Fibroblast of lung (primary cell): ENCODE data around the gene TMPRSS7. TPM values are rescaled to one million over a fixed set of nuclear protein-coding genes. Genes with fewer than 3 reads are reported as not detected.

Experiments
- DNase-seq, 2 donors: peaks; one replicate each; pipeline versions ENCODE4 v3.0.0 to v3.0.0-alpha.2; 2010; ENCODE audit warnings: low read depth in 2 of 2
- H2AFZ ChIP-seq: 2 replicates; pipeline ENCODE4 v1.5.1; 2012; ENCODE audit warnings: low read length, control low read depth, inconsistent platforms
- H3K27ac ChIP-seq: 2 replicates; pipeline ENCODE4 v1.5.1; 2011; ENCODE audit warnings: low read length, control low read depth; ENCODE audit not compliant: insufficient read depth
- H3K27me3 ChIP-seq: 2 replicates; pipeline ENCODE4 v1.5.1; 2011; ENCODE audit warnings: mild to moderate bottlenecking, low read length; ENCODE audit not compliant: control insufficient read depth, insufficient read depth
- H3K36me3 ChIP-seq: 2 replicates; pipeline ENCODE4 v1.5.1; 2011; ENCODE audit warnings: low read length; ENCODE audit not compliant: control insufficient read depth, insufficient read depth
- H3K4me1 ChIP-seq: 2 replicates; pipeline ENCODE4 v1.5.1; 2011; ENCODE audit warnings: low read length; ENCODE audit not compliant: control insufficient read depth, insufficient read depth; ENCODE audit errors: extremely low read depth
- H3K4me2 ChIP-seq: 2 replicates; pipeline ENCODE4 v1.5.1; 2011; ENCODE audit warnings: low read length, control low read depth; ENCODE audit not compliant: insufficient read depth; ENCODE audit errors: extremely low read depth
- H3K4me3 ChIP-seq, 4 experiments: fragments of 200-600 bp in 1 of 4; sonication (generic) in 1 of 4; replicated peaks in 1 of 4; 2 replicates each; pipeline ENCODE4 v1.5.1; 2011 to 2016; ENCODE audit warnings: low read length in 4 of 4, low read depth in 3 of 4, mild to moderate bottlenecking in 3 of 4, control low read depth in 2 of 4, inconsistent platforms in 1 of 4, mixed read lengths in 1 of 4; ENCODE audit not compliant: insufficient read depth in 1 of 4; ENCODE audit errors: control extremely low read depth in 1 of 4
- H3K79me2 ChIP-seq: 2 replicates; pipeline ENCODE4 v1.5.1; 2012; ENCODE audit warnings: mild to moderate bottlenecking, low read length, inconsistent platforms; ENCODE audit not compliant: control insufficient read depth, insufficient read depth
- H3K9ac ChIP-seq: 2 replicates; pipeline ENCODE4 v1.5.1; 2011; ENCODE audit warnings: mild to moderate bottlenecking, low read length, control low read depth; ENCODE audit not compliant: insufficient read depth
- H3K9me3 ChIP-seq: 2 replicates; pipeline ENCODE4 v1.5.1; 2012; ENCODE audit warnings: low read depth, low read length; ENCODE audit not compliant: control insufficient read depth, insufficient read depth
- H4K20me1 ChIP-seq: 2 replicates; pipeline ENCODE4 v1.5.1; 2011; ENCODE audit warnings: low read length; ENCODE audit not compliant: control insufficient read depth, insufficient read depth; ENCODE audit errors: extremely low read depth
- EZH2 ChIP-seq: IDR thresholded peaks from 2 replicates; pipeline ENCODE4 v1.5.1; 2012; ENCODE audit warnings: low read length, control low read depth, mild to moderate bottlenecking; ENCODE audit errors: missing control alignments
- polyA plus RNA-seq, 2 donors: library from polyadenylated mRNA; depleted of rRNA in 1 of 2; stranded (reverse) in 1 of 2; unstranded in 1 of 2; fragments of >200 nt; gene quantifications; 2 replicates each; pipeline ENCODE4 v1.2.1, GENCODE V29; 2011 to 2012; ENCODE audit warnings: missing spikeins in 1 of 2
- total RNA-seq: library from RNA; depleted of rRNA; stranded (reverse); fragments of >200 nt; gene quantifications from 2 replicates; pipeline ENCODE4 v1.2.1, GENCODE V29; 2014
- TF ChIP-seq, protein P1 (sequence below), 2 donors: IDR thresholded peaks in 1 of 2; conservative IDR thresholded peaks in 1 of 2; 1 replicate in 1 of 2; 2 replicates in 1 of 2; pipeline ENCODE4 v1.5.1; 2011 to 2012; ENCODE audit warnings: low read length in 2 of 2, control low read depth in 1 of 2, inconsistent platforms in 1 of 2, low read depth in 1 of 2, mild to moderate bottlenecking in 1 of 2

The TMPRSS7 gene
- total and polyA plus RNA-seq, 2 donors (not counting 1 experiment from before 2014, with no cell fraction given): not detected

DNA sequence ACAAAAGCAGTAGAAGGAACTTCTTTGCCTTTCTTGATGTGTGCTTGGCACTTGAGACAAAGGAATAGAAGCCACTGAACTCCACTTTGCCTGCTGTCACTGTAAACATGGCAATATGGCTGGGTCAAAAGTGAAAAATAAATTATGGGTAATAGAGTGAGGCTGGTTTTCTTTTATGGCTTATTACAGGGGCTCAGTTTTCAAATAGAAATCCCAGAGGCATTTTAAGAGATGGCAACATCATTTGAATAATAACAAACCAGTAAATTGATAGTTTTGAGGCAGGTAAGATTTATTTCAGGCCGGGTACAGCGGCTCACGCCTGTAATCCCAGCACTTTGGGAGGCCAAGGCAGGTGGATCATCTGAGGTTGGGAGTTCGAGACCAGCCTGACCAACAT lies 54.4 kb downstream of the TMPRSS7 start:
- no peak overlapping the region for H3K4me2 ChIP-seq
- no peaks in the 10 kb centered on the region for H3K4me1 ChIP-seq
- no peak overlapping the region for H3K4me3 ChIP-seq
- no peak overlapping the region for H3K27ac ChIP-seq
- H3K27me3 ChIP-seq: no peaks in the 10 kb centered on the region
- no peaks in the 10 kb centered on the region for H3K36me3 ChIP-seq
- H3K9me3 ChIP-seq: no peaks in the 10 kb centered on the region
- H3K79me2 ChIP-seq: peaks cover 2% of the 10 kb centered on the region
- no peaks in the 10 kb centered on the region for H4K20me1 ChIP-seq
- no peak for DNase-seq
- H2AFZ ChIP-seq: no peak overlapping the region
- no peak overlapping the region for H3K9ac ChIP-seq
- TF ChIP-seq EZH2: no peak
- TF ChIP-seq, protein P1, sequence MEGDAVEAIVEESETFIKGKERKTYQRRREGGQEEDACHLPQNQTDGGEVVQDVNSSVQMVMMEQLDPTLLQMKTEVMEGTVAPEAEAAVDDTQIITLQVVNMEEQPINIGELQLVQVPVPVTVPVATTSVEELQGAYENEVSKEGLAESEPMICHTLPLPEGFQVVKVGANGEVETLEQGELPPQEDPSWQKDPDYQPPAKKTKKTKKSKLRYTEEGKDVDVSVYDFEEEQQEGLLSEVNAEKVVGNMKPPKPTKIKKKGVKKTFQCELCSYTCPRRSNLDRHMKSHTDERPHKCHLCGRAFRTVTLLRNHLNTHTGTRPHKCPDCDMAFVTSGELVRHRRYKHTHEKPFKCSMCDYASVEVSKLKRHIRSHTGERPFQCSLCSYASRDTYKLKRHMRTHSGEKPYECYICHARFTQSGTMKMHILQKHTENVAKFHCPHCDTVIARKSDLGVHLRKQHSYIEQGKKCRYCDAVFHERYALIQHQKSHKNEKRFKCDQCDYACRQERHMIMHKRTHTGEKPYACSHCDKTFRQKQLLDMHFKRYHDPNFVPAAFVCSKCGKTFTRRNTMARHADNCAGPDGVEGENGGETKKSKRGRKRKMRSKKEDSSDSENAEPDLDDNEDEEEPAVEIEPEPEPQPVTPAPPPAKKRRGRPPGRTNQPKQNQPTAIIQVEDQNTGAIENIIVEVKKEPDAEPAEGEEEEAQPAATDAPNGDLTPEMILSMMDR (conservative IDR thresholded peaks at IDR 0.05 in 1 of 2, IDR thresholded peaks at IDR 0.05 in 1 of 2; ENCODE audit: low read depth in 1 of 2, low read length in 2 of 2): no peak

DNA sequence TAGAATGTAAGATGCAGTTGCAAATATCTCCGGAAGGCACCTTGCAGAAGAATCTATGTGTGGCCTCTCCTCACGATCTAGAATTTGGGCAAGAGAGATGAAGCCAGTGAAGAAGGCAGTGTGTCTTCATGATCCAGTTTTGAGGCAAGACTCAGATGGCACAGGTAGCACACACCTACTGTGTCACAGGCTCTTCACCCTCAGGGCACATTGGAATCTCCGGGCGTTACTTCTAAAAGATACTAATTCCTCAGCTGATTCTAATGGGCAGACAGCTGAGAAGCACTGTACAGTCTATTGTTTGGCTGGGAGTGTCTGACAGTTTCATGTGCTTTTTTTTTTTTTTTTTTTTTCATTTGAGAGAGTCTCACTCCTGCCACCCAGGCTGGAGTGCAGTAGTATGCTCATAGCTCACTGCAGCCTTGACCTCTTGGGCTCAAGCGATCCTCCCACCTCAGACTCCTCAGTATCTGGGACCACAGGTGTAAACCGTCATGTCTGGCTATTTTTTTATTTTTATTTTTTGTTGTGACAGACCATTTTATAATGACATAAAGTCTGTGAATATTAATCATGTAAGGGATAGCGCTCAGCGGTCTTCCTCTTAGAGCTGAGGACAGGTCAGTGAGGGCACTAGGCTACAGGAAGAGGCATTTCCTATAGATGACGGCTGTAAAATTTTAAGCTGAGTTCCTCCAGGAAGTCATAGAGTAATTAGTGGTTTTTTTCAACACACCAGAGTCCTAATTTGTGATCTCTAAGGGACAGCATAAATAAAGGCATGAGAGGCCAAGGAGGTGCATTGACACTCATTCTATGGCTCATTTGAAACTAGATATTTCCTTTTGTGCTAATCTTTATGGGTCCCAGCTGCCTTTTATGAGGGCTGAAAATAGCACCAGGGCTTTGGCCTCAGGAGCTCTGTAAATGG lies 55.7 kb downstream of the TMPRSS7 start:
- Histone ChIP-seq H3K9ac (no peak overlapping the region), H3K79me2 (peaks cover 2% of the 10 kb centered on the region), H3K27me3 (no peaks in the 10 kb centered on the region), H3K9me3 (no peaks in the 10 kb centered on the region), H3K36me3 (no peaks in the 10 kb centered on the region), H3K4me2 (no peak overlapping the region), H3K27ac (no peak overlapping the region), H4K20me1 (no peaks in the 10 kb centered on the region), H3K4me3 (no peak overlapping the region), H3K4me1 (no peaks in the 10 kb centered on the region), H2AFZ (no peak overlapping the region)
- no peak for DNase-seq
- no peak for TF ChIP-seq EZH2
- TF ChIP-seq, protein P1 (conservative IDR thresholded peaks at IDR 0.05 in 1 of 2, IDR thresholded peaks at IDR 0.05 in 1 of 2; ENCODE audit: low read depth in 1 of 2, low read length in 2 of 2): no peak

DNA sequence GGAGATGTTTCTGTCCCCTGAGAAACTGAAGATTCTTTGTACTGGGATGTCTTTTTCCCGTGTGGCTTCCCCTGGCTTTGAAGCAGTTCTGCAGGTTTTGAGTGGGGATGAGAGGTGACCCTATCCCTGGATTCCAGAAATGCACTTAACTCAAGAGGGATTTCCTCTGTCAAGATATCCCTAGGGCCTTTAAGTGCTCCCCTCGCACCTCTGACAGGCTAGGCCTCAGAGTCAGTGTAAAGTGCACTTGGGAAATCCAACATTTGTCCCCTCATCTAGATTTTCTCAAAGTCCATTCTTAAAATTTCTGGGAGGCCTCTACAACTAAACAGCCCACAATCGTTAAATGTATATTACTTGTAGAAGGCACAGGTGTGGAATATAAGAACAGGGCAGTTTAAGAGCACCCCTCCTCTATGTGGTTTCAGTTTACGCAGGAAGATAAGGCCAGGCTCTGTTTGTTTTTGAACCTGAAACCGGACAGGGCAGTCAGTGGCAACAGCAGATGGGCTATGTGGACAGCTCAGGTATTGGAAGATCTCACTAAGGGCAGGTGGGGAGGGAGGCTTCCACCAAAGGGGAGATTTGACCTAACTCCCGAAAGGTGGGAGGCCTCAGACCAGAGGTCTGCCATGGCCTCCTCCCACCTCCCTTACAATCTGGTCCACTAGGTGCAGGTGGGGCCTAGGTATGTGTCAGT lies 56.5 kb downstream of the TMPRSS7 start:
- no peak overlapping the region for H2AFZ ChIP-seq
- H3K4me2 ChIP-seq: no peak overlapping the region
- H3K4me3 ChIP-seq: no peak overlapping the region
- peaks cover 2% of the 10 kb centered on the region for H3K79me2 ChIP-seq
- no peaks in the 10 kb centered on the region for H3K27me3 ChIP-seq
- H3K36me3 ChIP-seq: no peaks in the 10 kb centered on the region
- H4K20me1 ChIP-seq: no peaks in the 10 kb centered on the region
- TF ChIP-seq, protein P1 (conservative IDR thresholded peaks at IDR 0.05 in 1 of 2, IDR thresholded peaks at IDR 0.05 in 1 of 2; ENCODE audit: low read depth in 1 of 2, low read length in 2 of 2): no peak
- TF ChIP-seq EZH2: no peak
- H3K4me1 ChIP-seq: no peaks in the 10 kb centered on the region
- no peak for DNase-seq
- no peak overlapping the region for H3K9ac ChIP-seq
- no peak overlapping the region for H3K27ac ChIP-seq
- no peaks in the 10 kb centered on the region for H3K9me3 ChIP-seq
